GM12874 (cell line): ENCODE measurements around the gene ZNRF2.

Experiments used
- CTCF ChIP-seq: IDR thresholded peaks from 2 replicates; pipeline ENCODE4 v1.5.1; 2011; ENCODE audit warnings: low read depth, mild to moderate bottlenecking, control low read depth, low read length, moderate library complexity; ENCODE audit not compliant: insufficient read depth

Gene ZNRF2

GRCh38 chr7:30246392-30246791 lies 38.0 kb upstream of the ZNRF2 start:
- TF ChIP-seq CTCF: no peak

DNA sequence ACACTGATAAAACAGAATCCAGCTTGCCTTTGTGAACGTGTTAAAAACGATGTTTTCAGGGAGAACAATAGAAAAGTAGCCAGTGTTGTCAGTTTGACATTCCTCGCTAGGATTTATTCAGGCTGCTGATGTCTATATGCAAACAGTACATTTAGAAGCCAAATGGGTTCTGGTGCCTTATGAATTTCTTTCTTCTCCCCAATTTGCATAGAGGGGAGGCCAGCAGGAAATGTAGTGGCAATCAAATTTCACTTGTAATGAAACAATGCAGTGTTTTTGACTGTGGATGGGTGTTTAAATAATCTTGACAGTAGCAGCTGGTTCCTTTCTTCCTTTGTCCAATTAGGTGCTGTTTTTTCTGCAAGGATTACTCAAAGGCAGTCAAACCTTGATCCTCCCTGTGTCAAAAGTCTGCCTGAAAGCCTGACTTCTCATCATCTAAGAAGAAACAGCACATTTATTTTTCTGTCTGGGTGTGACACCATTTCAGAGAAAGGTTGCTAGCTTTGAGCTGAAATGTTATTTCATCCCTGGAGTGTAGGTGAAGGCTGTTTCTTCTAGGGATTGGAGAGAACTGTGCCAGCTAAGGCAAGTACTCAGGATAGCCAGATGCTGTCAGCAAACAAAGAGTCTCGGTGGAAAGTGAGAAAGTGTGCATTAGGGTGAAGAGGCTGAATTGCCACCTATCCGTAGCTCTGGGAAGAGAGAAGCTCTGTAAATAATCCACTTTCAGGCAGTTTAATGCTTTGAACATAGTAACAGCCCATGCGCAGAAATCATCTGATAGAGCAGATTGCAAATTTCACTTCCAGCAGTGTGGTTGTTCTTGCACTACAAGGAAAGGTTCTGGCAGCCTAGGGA lies 36.6 kb upstream of the ZNRF2 start:
- no peak for TF ChIP-seq CTCF

DNA sequence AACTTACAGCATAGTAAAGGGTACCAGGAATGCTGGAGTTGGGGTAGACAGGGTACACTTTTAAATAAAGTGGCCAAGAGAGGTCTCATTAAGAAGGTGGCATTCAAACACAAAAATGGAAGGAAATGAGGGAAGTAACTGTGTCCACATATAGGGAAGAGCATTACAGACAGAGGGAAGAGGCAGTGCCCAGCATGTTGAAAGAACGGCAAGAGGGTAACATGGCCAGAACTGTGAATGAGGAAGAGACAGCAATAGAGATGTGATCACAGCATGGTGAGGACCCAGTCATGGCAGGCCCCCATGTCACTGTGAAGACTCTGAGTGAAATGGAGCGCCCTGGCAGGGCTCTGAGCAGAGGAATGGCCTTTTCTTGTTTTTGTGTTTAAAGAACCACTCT lies 35.1 kb upstream of the ZNRF2 start:
- no peak for TF ChIP-seq CTCF

DNA sequence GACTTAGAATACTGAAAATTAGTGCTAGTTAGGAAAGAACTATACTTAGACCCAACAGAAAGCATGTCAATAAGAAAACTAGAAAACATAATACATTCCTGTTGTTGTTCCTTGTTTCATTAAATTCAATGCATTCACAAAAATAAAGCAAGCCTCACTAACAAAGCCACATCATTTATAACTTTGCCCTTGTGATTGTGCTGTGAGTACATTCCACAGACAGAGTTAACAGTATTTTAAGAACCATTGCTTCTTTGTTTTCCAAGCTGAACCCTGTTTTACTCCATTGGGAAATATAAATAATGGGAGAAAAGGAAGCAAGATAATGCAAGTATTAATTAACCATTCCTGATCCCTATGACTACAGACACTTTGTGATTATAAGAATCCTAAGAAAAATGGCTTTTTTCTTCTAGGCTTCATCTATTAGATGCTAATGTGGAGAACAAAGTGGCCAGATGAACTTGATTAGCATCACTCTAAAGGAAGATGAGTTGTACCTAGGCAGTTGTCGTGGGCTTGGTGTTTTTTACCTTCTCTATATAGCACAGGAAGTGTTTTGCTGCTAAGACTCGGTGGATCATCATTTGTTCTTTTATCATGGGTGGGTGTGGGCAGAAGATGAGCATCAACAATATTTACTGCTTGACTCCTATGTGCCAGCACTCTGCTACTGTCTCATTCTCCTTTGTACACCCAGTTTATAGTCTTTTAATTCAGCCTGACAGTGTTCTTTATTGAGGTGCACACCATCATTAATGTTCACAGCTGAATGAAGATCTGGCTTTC lies 34.2 kb upstream of the ZNRF2 start:
- TF ChIP-seq CTCF: no peak

GRCh38 chr7:30251708-30252329 lies 32.6 kb upstream of the ZNRF2 start:
- TF ChIP-seq CTCF: no peak

DNA sequence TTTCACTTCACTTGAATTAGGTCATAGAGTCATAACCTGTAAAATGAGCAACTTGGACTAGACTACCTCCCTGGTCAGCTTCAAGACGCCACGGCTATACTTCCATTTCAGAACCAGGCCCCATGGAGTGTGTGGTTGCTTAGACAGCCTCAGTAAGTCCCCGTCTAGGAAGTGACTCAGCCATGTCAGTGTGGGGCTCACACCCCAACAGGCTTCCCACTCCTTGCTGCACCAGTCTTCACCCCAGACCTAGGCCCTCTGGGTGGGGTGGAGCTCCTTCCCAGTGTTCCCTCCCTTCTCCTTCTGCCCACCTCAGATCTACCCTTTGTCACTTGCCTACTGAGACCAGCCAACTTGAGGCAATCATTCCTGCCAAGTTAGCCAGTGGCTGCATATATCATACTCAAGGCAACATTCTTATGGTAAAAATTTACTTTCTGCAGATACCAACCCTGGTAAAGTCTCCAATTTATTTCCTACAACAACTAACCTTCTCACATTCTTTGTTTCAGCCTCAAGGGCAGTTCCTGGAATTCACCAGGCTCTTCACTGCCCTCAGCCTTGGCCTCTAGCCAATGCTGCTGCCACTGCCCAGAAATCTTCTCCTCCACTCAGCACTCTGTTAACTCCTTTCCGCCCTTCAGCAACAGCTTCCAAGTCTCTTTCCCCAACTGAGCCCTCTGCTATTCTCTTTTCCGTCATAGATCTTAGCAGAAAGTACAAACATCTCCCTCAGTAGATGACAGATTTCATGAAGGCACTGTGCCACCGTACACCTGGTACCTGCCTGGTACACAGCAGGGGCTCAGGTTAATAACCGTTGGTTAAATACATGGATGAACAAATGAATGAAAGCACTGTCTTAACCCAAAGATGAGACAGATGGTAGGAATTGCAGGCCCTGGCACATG lies 31.3 kb upstream of the ZNRF2 start:
- no peak for TF ChIP-seq CTCF

GRCh38 chr7:30253796-30254165 lies 30.6 kb upstream of the ZNRF2 start:
- no peak for TF ChIP-seq CTCF
